ENCODE measurements around the gene LRCH4.

DNA sequence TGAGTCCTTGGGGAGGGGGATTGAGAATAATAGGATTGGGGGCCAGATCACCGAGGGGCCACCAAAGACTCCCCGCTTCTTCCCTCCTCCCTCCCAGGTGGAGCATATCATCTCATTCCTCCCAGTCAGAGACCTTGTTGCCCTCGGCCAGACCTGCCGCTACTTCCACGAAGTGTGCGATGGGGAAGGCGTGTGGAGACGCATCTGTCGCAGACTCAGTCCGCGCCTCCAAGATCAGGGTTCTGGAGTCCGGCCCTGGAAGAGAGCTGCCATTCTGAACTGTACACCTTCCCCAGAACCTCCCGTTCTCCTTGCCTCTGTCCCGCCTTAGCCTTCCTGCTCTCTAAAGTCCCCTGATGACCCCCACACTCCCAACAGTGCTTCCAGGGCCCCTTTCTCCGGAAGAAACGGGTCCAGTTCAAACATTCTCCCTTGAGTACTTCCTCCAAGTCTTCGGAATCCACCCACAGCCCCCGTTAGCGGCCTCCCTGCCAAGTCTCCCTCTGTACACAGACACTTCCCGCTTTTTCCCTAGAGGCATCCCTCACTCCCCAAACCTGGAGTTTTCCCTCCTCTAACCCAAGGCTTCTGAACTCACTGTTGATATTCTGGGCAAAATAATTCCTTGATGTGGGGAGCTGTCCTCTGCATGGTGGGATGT is 4.3 kb upstream of the LRCH4 start:
- TF ChIP-seq, protein P1, sequence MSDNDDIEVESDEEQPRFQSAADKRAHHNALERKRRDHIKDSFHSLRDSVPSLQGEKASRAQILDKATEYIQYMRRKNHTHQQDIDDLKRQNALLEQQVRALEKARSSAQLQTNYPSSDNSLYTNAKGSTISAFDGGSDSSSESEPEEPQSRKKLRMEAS (IDR thresholded peaks at IDR 0.05), result no peak
- no peak for TF ChIP-seq TAF1 (IDR thresholded peaks at IDR 0.05; ENCODE audit: low read depth)
- TF ChIP-seq EP300 (IDR thresholded peaks at IDR 0.05; ENCODE audit: borderline replicate concordance), result no peak
- TF ChIP-seq NFIC (IDR thresholded peaks at IDR 0.05), result no peak
- no peak for TF ChIP-seq FOXM1 (IDR thresholded peaks at IDR 0.05; ENCODE audit: borderline replicate concordance, low read depth)
- TF ChIP-seq CEBPB (IDR thresholded peaks at IDR 0.05), result no peak
- no peak for TF ChIP-seq EGR1 (IDR thresholded peaks at IDR 0.05)
- TF ChIP-seq YY1 (IDR thresholded peaks at IDR 0.05; ENCODE audit: low read depth), result no peak
- no peak for TF ChIP-seq TEAD4 (IDR thresholded peaks at IDR 0.05)
- TF ChIP-seq, protein P2, sequence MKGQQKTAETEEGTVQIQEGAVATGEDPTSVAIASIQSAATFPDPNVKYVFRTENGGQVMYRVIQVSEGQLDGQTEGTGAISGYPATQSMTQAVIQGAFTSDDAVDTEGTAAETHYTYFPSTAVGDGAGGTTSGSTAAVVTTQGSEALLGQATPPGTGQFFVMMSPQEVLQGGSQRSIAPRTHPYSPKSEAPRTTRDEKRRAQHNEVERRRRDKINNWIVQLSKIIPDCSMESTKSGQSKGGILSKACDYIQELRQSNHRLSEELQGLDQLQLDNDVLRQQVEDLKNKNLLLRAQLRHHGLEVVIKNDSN (IDR thresholded peaks at IDR 0.05), result no peak
- no peak for TF ChIP-seq RAD21 (IDR thresholded peaks at IDR 0.05; ENCODE audit: low read depth)
- TF ChIP-seq, protein P3, sequence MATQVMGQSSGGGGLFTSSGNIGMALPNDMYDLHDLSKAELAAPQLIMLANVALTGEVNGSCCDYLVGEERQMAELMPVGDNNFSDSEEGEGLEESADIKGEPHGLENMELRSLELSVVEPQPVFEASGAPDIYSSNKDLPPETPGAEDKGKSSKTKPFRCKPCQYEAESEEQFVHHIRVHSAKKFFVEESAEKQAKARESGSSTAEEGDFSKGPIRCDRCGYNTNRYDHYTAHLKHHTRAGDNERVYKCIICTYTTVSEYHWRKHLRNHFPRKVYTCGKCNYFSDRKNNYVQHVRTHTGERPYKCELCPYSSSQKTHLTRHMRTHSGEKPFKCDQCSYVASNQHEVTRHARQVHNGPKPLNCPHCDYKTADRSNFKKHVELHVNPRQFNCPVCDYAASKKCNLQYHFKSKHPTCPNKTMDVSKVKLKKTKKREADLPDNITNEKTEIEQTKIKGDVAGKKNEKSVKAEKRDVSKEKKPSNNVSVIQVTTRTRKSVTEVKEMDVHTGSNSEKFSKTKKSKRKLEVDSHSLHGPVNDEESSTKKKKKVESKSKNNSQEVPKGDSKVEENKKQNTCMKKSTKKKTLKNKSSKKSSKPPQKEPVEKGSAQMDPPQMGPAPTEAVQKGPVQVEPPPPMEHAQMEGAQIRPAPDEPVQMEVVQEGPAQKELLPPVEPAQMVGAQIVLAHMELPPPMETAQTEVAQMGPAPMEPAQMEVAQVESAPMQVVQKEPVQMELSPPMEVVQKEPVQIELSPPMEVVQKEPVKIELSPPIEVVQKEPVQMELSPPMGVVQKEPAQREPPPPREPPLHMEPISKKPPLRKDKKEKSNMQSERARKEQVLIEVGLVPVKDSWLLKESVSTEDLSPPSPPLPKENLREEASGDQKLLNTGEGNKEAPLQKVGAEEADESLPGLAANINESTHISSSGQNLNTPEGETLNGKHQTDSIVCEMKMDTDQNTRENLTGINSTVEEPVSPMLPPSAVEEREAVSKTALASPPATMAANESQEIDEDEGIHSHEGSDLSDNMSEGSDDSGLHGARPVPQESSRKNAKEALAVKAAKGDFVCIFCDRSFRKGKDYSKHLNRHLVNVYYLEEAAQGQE (IDR thresholded peaks at IDR 0.05; ENCODE audit: low read depth), result no peak
- no peak for TF ChIP-seq TCF12 (IDR thresholded peaks at IDR 0.05; ENCODE audit: low read depth)
- TF ChIP-seq CREB1 (IDR thresholded peaks at IDR 0.05; ENCODE audit: low read depth), result no peak
